RPMI7951 (cell line): Measurements from ENCODE around the gene POFUT2. TPM values are rescaled to one million over a fixed set of nuclear protein-coding genes. Genes with fewer than 3 reads are reported as not detected.
"Not testable (repeated sequence)": the region's sequence is repeated elsewhere in the genome, so short reads cannot be mapped to it uniquely, and the experiment has no call there.

ENCODE experiments used
- DNase-seq: peaks from one replicate; pipeline ENCODE4 v3.0.0-alpha.2; 2012; ENCODE audit warnings: low read depth
- total RNA-seq: library from RNA; depleted of rRNA; stranded (reverse); fragments of >200 nt; shearing (Covaris generic); gene quantifications from 2 replicates; pipeline ENCODE4 v1.2.3, GENCODE V29; 2014

Gene POFUT2
- total RNA-seq, 1 experiment from 2014 or later: 24.6 TPM

- DNase-seq: peak; percentile 90
Measured at GRCh38 chr21:45326169-45326851, 38.6 kb upstream of the POFUT2 start.

GRCh38 chr21:45325206-45326168 is 37.8 kb upstream of the POFUT2 start:
- no peak for DNase-seq

- peak; percentile 85 for DNase-seq
Measured at GRCh38 chr21:45324489-45325205, 37.0 kb upstream of the POFUT2 start.

GRCh38 chr21:45323487-45324311 is 36.0 kb upstream of the POFUT2 start:
- DNase-seq: peak; percentile 68

- DNase-seq: no peak
Measured at GRCh38 chr21:45322960-45323461, 35.3 kb upstream of the POFUT2 start.

- DNase-seq: no peak
Measured at GRCh38 chr21:45322231-45322959, 34.7 kb upstream of the POFUT2 start.

GRCh38 chr21:45320261-45321025 is 32.7 kb upstream of the POFUT2 start:
- DNase-seq: peak; percentile 88

- peak; percentile 97 for DNase-seq
Measured at GRCh38 chr21:45319461-45320211, 31.9 kb upstream of the POFUT2 start.

- DNase-seq: peak; percentile 98
Measured at GRCh38 chr21:45318556-45319404, 31.1 kb upstream of the POFUT2 start.

- DNase-seq: no peak
Measured at GRCh38 chr21:45318146-45318555, 30.5 kb upstream of the POFUT2 start.

- DNase-seq: peak; percentile 93
Measured at GRCh38 chr21:45317398-45318145, 29.9 kb upstream of the POFUT2 start.

- no peak for DNase-seq
Measured at GRCh38 chr21:45316871-45317397, 29.2 kb upstream of the POFUT2 start.

GRCh38 chr21:45315676-45316470 is 28.2 kb upstream of the POFUT2 start:
- DNase-seq: not testable (repeated sequence)

- DNase-seq: no peak
Measured at GRCh38 chr21:45313682-45314081, 26.0 kb upstream of the POFUT2 start.

- no peak for DNase-seq
Measured at GRCh38 chr21:45313015-45313414, 25.3 kb upstream of the POFUT2 start.

- no peak for DNase-seq
Measured at GRCh38 chr21:45312296-45312695, 24.6 kb upstream of the POFUT2 start.
